ENCODE measurements around the gene SERINC2.

The SERINC2 gene

GRCh38 chr1:31412205-31412604 lies 808 bp upstream of the SERINC2 start:
- no peak for DNase-seq (ENCODE audit: extremely low read depth in 1 of 2, low read depth in 1 of 2)

- peak in 1 of 2 donors; percentile 8 for DNase-seq (ENCODE audit: extremely low read depth in 1 of 2, low read depth in 1 of 2)
Observed at GRCh38 chr1:31413405-31414001, 490 bp downstream of the SERINC2 start.

- no peak for DNase-seq (ENCODE audit: extremely low read depth in 1 of 2, low read depth in 1 of 2)
Observed at GRCh38 chr1:31414980-31415370, 2.0 kb downstream of the SERINC2 start.

- DNase-seq (ENCODE audit: extremely low read depth in 1 of 2, low read depth in 1 of 2), result no peak
Observed at GRCh38 chr1:31415658-31416057, 2.6 kb downstream of the SERINC2 start.

GRCh38 chr1:31416101-31416736 lies 3.2 kb downstream of the SERINC2 start:
- no peak for DNase-seq (ENCODE audit: extremely low read depth in 1 of 2, low read depth in 1 of 2)

GRCh38 chr1:31417148-31417547 lies 4.1 kb downstream of the SERINC2 start:
- no peak for DNase-seq (ENCODE audit: extremely low read depth in 1 of 2, low read depth in 1 of 2)

- no peak for DNase-seq (ENCODE audit: extremely low read depth in 1 of 2, low read depth in 1 of 2)
Observed at GRCh38 chr1:31418626-31419323, 5.8 kb downstream of the SERINC2 start.

GRCh38 chr1:31420716-31421115 lies 7.7 kb downstream of the SERINC2 start:
- no peak for DNase-seq (ENCODE audit: extremely low read depth in 1 of 2, low read depth in 1 of 2)

- no peak for DNase-seq (ENCODE audit: extremely low read depth in 1 of 2, low read depth in 1 of 2)
Observed at GRCh38 chr1:31421371-31422040, 8.5 kb downstream of the SERINC2 start.

GRCh38 chr1:31422505-31423319 lies 9.7 kb downstream of the SERINC2 start:
- DNase-seq (ENCODE audit: extremely low read depth in 1 of 2, low read depth in 1 of 2), result peak; percentile 21 to 52

- no peak for DNase-seq (ENCODE audit: extremely low read depth in 1 of 2, low read depth in 1 of 2)
Observed at GRCh38 chr1:31423418-31423947, 10.5 kb downstream of the SERINC2 start.

- no peak for DNase-seq (ENCODE audit: extremely low read depth in 1 of 2, low read depth in 1 of 2)
Observed at GRCh38 chr1:31424568-31424967, 11.6 kb downstream of the SERINC2 start.

GRCh38 chr1:31425301-31426081 lies 12.5 kb downstream of the SERINC2 start:
- DNase-seq (ENCODE audit: extremely low read depth in 1 of 2, low read depth in 1 of 2), result no peak

- no peak for DNase-seq (ENCODE audit: extremely low read depth in 1 of 2, low read depth in 1 of 2)
Observed at GRCh38 chr1:31426249-31426922, 13.4 kb downstream of the SERINC2 start.

- DNase-seq (ENCODE audit: extremely low read depth in 1 of 2, low read depth in 1 of 2), result no peak
Observed at GRCh38 chr1:31427322-31427721, 14.3 kb downstream of the SERINC2 start.

GRCh38 chr1:31428436-31429221 lies 15.6 kb downstream of the SERINC2 start:
- DNase-seq (ENCODE audit: extremely low read depth in 1 of 2, low read depth in 1 of 2), result no peak

GRCh38 chr1:31429583-31429982 lies 16.6 kb downstream of the SERINC2 start:
- DNase-seq (ENCODE audit: extremely low read depth in 1 of 2, low read depth in 1 of 2), result no peak
